Thyroid gland (tissue), 4 donors: ENCODE measurements around the gene LRRN1.

Source experiments
- POLR2A ChIP-seq, 2 donors: fragments of 450-650 bp; IDR thresholded peaks; one replicate each; pipeline ENCODE4 v1.6.1; 2017; ENCODE audit warnings: antibody characterized with exemption in 2 of 2, mild to moderate bottlenecking in 2 of 2, moderate library complexity in 1 of 2
- TF ChIP-seq, protein P1 (sequence below), 6 experiments: fragments of 200-600 bp in 3 of 6; fragments of 450-650 bp in 3 of 6; sonication (generic) in 3 of 6; IDR thresholded peaks; one replicate each; pipeline ENCODE4 v1.5.1; 2016 to 2019; ENCODE audit warnings: antibody characterized with exemption in 6 of 6, mild to moderate bottlenecking in 2 of 6, inconsistent platforms in 1 of 6, moderate library complexity in 1 of 6

DNA sequence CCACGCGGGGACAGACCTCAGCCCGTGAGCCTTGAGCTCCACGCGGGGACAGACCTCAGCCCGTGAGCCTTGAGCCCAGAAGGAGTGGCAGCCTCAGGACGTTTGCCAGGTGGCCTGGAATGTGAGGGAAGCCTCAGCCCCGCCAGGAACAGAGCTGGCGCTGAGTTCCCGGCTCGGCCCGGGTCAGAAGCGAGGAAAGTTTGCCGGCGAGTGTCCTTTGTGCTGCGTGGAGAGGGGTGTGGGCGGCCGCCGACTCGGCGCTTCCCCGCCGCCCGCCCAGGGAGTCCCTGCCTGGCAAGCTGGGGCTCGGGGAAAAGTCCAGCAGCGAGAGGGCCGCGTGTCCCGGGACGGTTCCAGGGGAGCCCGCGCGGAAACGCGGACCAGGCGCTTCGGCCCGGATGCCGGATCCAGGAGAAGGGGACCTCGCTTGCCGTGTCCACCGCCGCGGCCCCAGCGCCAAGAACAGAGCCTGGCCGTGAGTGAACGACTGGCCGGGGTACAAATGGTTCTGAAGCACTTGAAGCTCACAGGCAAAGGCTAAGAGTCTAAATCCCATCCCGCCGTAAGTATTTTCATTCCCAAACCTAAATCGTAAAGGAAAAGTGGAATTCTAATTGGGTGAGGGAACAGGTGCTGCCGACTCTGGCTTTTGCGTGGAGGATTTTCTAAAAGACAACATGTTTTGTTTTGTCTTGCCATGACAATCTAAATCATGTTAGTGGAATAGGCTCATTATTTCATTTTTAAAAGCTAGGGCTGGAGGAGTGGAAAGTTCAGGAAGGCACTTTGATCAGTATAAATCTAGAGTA, 1.7 kb downstream of the LRRN1 start:
- TF ChIP-seq, protein P1, sequence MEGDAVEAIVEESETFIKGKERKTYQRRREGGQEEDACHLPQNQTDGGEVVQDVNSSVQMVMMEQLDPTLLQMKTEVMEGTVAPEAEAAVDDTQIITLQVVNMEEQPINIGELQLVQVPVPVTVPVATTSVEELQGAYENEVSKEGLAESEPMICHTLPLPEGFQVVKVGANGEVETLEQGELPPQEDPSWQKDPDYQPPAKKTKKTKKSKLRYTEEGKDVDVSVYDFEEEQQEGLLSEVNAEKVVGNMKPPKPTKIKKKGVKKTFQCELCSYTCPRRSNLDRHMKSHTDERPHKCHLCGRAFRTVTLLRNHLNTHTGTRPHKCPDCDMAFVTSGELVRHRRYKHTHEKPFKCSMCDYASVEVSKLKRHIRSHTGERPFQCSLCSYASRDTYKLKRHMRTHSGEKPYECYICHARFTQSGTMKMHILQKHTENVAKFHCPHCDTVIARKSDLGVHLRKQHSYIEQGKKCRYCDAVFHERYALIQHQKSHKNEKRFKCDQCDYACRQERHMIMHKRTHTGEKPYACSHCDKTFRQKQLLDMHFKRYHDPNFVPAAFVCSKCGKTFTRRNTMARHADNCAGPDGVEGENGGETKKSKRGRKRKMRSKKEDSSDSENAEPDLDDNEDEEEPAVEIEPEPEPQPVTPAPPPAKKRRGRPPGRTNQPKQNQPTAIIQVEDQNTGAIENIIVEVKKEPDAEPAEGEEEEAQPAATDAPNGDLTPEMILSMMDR (IDR thresholded peaks at IDR 0.05), result no peak
- no peak for TF ChIP-seq POLR2A (IDR thresholded peaks at IDR 0.05)
